Measurements from ENCODE around the gene IL17RA.

Gene IL17RA

GRCh38 chr22:17085277-17086181 lies 729 bp downstream of the IL17RA start (continued):
- TF ChIP-seq ZNF398 (tag by site-specific recombination; IDR thresholded peaks at IDR 0.05) (no peak), ZNF341 (tag by site-specific recombination; IDR thresholded peaks at IDR 0.05; ENCODE audit: low read depth) (peak; percentile 7), ZNF777 (tag by site-specific recombination; IDR thresholded peaks at IDR 0.05; ENCODE audit: borderline replicate concordance) (peak; percentile 87; the same call in 1 of the 2 replicates), OSR2 (tag by site-specific recombination; IDR thresholded peaks at IDR 0.05) (no peak), ZNF26 (tag by site-specific recombination; IDR thresholded peaks at IDR 0.05) (no peak), ZNF561 (tag by site-specific recombination; IDR thresholded peaks at IDR 0.05; ENCODE audit: borderline replicate concordance) (no peak), ZNF768 (tag by site-specific recombination; IDR thresholded peaks at IDR 0.05) (no peak), ZNF707 (tag by site-specific recombination; IDR thresholded peaks at IDR 0.05) (no peak), ZNF555 (tag by site-specific recombination; conservative IDR thresholded peaks at IDR 0.05) (no peak), BCL11B (tag by site-specific recombination; IDR thresholded peaks at IDR 0.05; ENCODE audit: low read depth) (no peak), ZBTB7A (tag by site-specific recombination; IDR thresholded peaks at IDR 0.05; ENCODE audit: low read depth) (no peak), ZFP41 (tag by site-specific recombination; IDR thresholded peaks at IDR 0.05; ENCODE audit: borderline replicate concordance) (no peak), ZNF223 (tag by site-specific recombination; IDR thresholded peaks at IDR 0.05) (no peak), ZNF37A (tag by site-specific recombination; IDR thresholded peaks at IDR 0.05) (no peak), ZNF544 (tag by site-specific recombination; IDR thresholded peaks at IDR 0.05) (no peak), ZNF423 (tag by site-specific recombination; IDR thresholded peaks at IDR 0.05) (no peak), ZNF248 (tag by site-specific recombination; IDR thresholded peaks at IDR 0.05) (no peak), KLF17 (tag by site-specific recombination; IDR thresholded peaks at IDR 0.05) (peak; percentile 26; the same call in 1 of the 2 replicates), ZNF175 (tag by site-specific recombination; IDR thresholded peaks at IDR 0.05) (no peak), INSM2 (tag by site-specific recombination; IDR thresholded peaks at IDR 0.05) (no peak), ZNF513 (tag by site-specific recombination; IDR thresholded peaks at IDR 0.05) (no peak), ZNF292 (tag by site-specific recombination; IDR thresholded peaks at IDR 0.05; ENCODE audit: borderline replicate concordance, low read depth) (no peak), PRDM4 (tag by site-specific recombination; IDR thresholded peaks at IDR 0.05) (no peak), ZBTB11 (tag by site-specific recombination; conservative IDR thresholded peaks at IDR 0.05; ENCODE audit: low read depth) (no peak), EGR2 (tag by site-specific recombination; IDR thresholded peaks at IDR 0.05; ENCODE audit: low read depth) (peak; percentile 31; the same call in 1 of the 2 replicates)
